ENCODE results near the gene ITPKB. TPM values are rescaled to one million over a fixed set of nuclear protein-coding genes. Genes with fewer than 3 reads are reported as not detected.

Gene ITPKB
- total RNA-seq, 1 donor from 2014 or later = 44.1 TPM

GRCh38 chr1:226679262-226679661 lies 59.8 kb downstream of the ITPKB start:
- Histone ChIP-seq H3K9me3 (no peaks in the 10 kb centered on the region), H3K4me1 (peaks cover 68% of the 10 kb centered on the region), H3K27me3 (no peaks in the 10 kb centered on the region), H3K36me3 (no peaks in the 10 kb centered on the region), H3K4me3 (no peak overlapping the region), H3K27ac (peak overlapping the region; percentile 85)
- TF ChIP-seq CTCF (IDR thresholded peaks at IDR 0.05) = no peak
- ATAC-seq (no peak), DNase-seq (no peak)
- intact Hi-C loops (cut with DNase I) = no loop called here

DNA sequence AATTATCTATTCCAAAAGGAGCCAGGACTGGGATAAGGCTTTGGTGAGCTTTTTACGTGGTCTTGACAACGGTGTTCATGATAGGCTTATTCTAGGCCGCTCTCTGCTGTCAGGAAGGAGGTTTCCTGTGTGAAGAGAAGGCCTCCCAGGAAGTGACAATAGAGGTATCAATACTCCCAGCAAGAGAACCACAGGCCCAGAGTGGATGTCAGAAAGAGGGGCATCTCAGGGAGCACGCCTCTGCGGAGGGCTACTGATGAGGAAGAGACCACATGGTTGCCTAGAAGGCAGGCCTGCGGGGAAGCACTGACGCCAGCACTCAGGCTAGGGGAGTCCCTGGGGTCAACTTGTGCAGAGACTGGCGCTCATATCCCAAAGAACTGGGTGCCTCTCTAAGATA lies 60.4 kb downstream of the ITPKB start:
- H3K4me1 ChIP-seq = peaks cover 72% of the 10 kb centered on the region
- DNase-seq (no peak), ATAC-seq (no peak)
- H3K27ac ChIP-seq = peak overlapping the region; percentile 85
- no peak for TF ChIP-seq CTCF (IDR thresholded peaks at IDR 0.05)
- no peaks in the 10 kb centered on the region for H3K27me3 ChIP-seq
- no peaks in the 10 kb centered on the region for H3K9me3 ChIP-seq
- no peak overlapping the region for H3K4me3 ChIP-seq
- intact Hi-C loops (cut with DNase I) = no loop called here
- H3K36me3 ChIP-seq = no peaks in the 10 kb centered on the region

GRCh38 chr1:226678251-226678650 lies 60.8 kb downstream of the ITPKB start:
- Histone ChIP-seq H3K27ac (peak overlapping the region; percentile 85), H3K4me1 (peaks cover 72% of the 10 kb centered on the region), H3K36me3 (no peaks in the 10 kb centered on the region), H3K27me3 (no peaks in the 10 kb centered on the region), H3K4me3 (no peak overlapping the region), H3K9me3 (no peaks in the 10 kb centered on the region)
- intact Hi-C loops (cut with DNase I) = no loop called here
- TF ChIP-seq CTCF (IDR thresholded peaks at IDR 0.05) = no peak
- DNase-seq = no peak
- ATAC-seq = no peak

DNA sequence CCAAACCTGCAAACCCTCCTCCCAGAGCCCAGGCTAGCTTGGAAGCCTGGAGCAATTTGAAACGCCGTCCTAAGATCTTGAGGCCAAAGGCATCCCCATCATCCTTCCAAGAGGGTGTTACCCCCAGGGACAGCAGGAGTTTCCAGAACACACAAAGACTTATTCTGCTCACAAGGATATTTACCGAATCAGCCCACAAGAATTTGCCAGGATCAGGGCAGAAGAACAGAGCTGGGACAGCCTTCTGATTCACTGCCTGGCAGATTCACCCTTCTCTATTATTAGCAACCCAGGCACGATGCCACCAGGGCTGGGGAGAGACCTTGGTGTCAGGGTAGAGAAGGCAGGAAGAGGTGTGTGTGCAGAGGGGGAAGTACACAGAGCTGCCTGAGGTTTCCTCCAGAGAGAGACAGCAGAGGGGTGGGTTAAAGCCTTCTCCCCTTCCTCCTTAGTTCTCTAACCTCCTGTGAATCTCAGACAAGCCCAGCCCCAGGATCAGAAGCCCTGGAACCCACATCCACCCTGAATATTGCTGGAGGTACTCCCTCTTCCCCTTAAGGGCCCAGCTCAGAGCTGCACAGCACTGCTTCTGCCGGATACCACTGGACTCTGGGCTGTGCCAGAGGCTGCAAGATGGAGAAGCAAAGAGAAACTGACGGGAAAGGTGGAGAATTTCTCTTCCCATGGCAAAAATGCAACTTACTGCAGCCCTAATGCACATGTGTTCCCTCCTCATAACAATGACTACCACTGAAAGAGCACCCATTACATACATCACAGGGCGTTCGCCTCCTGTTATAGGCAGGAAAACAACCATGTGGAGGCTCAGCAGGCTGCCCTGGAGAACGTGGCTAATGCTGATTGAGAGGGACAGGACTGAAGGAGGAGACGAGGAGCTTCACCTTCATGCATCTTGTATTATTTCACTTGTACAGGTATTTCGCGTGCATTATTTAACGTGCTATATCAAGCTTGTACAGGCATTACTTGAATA lies 61.8 kb downstream of the ITPKB start:
- Histone ChIP-seq H3K27ac (peak overlapping the region; percentile 85), H3K36me3 (no peaks in the 10 kb centered on the region), H3K4me3 (no peak overlapping the region), H3K9me3 (no peaks in the 10 kb centered on the region), H3K27me3 (no peaks in the 10 kb centered on the region), H3K4me1 (peaks cover 72% of the 10 kb centered on the region)
- ATAC-seq (peak; percentile 56), DNase-seq (no peak)
- TF ChIP-seq CTCF (IDR thresholded peaks at IDR 0.05) = no peak
- intact Hi-C loops (cut with DNase I) = no loop called here

DNA sequence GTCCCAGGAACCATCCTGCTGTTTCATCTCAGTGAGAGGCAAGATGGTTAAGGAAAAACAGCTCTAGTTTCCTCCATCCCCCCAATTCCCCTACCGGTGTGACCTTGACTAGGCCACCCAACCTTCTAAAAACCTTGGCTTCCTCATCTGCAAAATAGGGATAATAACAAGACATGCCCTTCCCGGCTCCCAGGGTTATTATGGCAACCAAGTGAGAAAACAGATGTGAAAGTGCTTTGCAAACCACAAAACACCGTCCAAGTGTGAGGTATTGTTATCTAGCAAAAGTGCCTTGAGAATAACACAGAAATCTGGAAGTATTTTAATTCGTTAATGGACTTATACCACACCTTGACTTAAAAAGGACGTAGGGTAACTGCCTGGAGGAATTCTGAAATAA lies 62.7 kb downstream of the ITPKB start:
- no peak for DNase-seq
- intact Hi-C loops (cut with DNase I) = no loop called here
- no peak for TF ChIP-seq CTCF (IDR thresholded peaks at IDR 0.05)
- Histone ChIP-seq H3K9me3 (no peaks in the 10 kb centered on the region), H3K4me3 (no peak overlapping the region), H3K27ac (peak overlapping the region; percentile 85), H3K27me3 (no peaks in the 10 kb centered on the region), H3K4me1 (peaks cover 72% of the 10 kb centered on the region), H3K36me3 (no peaks in the 10 kb centered on the region)
- no peak for ATAC-seq
